Parathyroid adenoma (tissue), 2 donors: Measurements from ENCODE around the gene NELFB.

Experiments
- H2AFZ ChIP-seq: fragments of 300-600 bp; sonication (generic); one replicate; pipeline ENCODE4 v1.7.0; 2017; ENCODE audit warnings: antibody characterized with exemption, mild to moderate bottlenecking
- H3K27ac ChIP-seq: fragments of 300-600 bp; sonication (generic); one replicate; pipeline ENCODE4 v1.7.0; 2017
- H3K27me3 ChIP-seq: fragments of 300-600 bp; sonication (generic); one replicate; pipeline ENCODE4 v1.7.0; 2017; ENCODE audit warnings: low read length; ENCODE audit not compliant: control insufficient read depth, insufficient read depth
- H3K36me3 ChIP-seq: fragments of 300-600 bp; sonication (generic); one replicate; pipeline ENCODE4 v1.7.0; 2017; ENCODE audit warnings: low read length; ENCODE audit not compliant: control insufficient read depth, insufficient read depth
- H3K4me1 ChIP-seq: fragments of 300-600 bp; sonication (generic); one replicate; pipeline ENCODE4 v1.7.0; 2017; ENCODE audit warnings: control low read depth
- H3K4me2 ChIP-seq: fragments of 300-600 bp; sonication (generic); one replicate; pipeline ENCODE4 v1.7.0; 2017; ENCODE audit warnings: low read length
- H3K4me3 ChIP-seq: fragments of 300-600 bp; sonication (generic); one replicate; pipeline ENCODE4 v1.7.0; 2017; ENCODE audit warnings: low read depth, low read length
- H3K79me2 ChIP-seq: fragments of 300-600 bp; sonication (generic); one replicate; pipeline ENCODE4 v1.7.0; 2017; ENCODE audit warnings: control low read depth
- H3K9ac ChIP-seq: fragments of 300-600 bp; sonication (generic); one replicate; pipeline ENCODE4 v1.7.0; 2017; ENCODE audit warnings: mild to moderate bottlenecking
- H3K9me3 ChIP-seq: fragments of 300-600 bp; sonication (generic); one replicate; pipeline ENCODE4 v1.7.0; 2017; ENCODE audit warnings: low read length; ENCODE audit not compliant: control insufficient read depth
- CTCF ChIP-seq: fragments of 300-600 bp; sonication (generic); IDR thresholded peaks from one replicate; pipeline ENCODE4 v1.7.0; 2017; ENCODE audit warnings: antibody characterized with exemption, mild to moderate bottlenecking
- donor health status: primary hyperparathyroidism.

Gene NELFB

GRCh38 chr9:137220317-137221094, 34.6 kb upstream of the NELFB start:
- Histone ChIP-seq H2AFZ (no peak overlapping the region), H3K9ac (no peak overlapping the region), H3K9me3 (no peaks in the 10 kb centered on the region), H3K79me2 (no peaks in the 10 kb centered on the region), H3K36me3 (no peaks in the 10 kb centered on the region), H3K4me1 (no peaks in the 10 kb centered on the region), H3K4me2 (no peak overlapping the region), H3K27me3 (no peaks in the 10 kb centered on the region), H3K4me3 (no peak overlapping the region), H3K27ac (no peak overlapping the region)
- no peak for TF ChIP-seq CTCF

- Histone ChIP-seq H3K27ac (no peak overlapping the region), H3K4me1 (no peaks in the 10 kb centered on the region), H3K36me3 (no peaks in the 10 kb centered on the region), H2AFZ (no peak overlapping the region), H3K9ac (no peak overlapping the region), H3K79me2 (no peaks in the 10 kb centered on the region), H3K4me3 (no peak overlapping the region), H3K9me3 (no peaks in the 10 kb centered on the region), H3K4me2 (no peak overlapping the region), H3K27me3 (no peaks in the 10 kb centered on the region)
- no peak for TF ChIP-seq CTCF
Observed at GRCh38 chr9:137221095-137221505, 34.0 kb upstream of the NELFB start.

GRCh38 chr9:137221506-137222111, 33.5 kb upstream of the NELFB start:
- Histone ChIP-seq H3K9ac (no peak overlapping the region), H3K27ac (no peak overlapping the region), H3K4me3 (peak overlapping the region; percentile 44)

GRCh38 chr9:137222190-137223077, 32.7 kb upstream of the NELFB start, which contains the start of gene RNF208:
TSS of gene RNF208 (minus strand) at chr9:137222240. CDS start at chr9:137221212, 1,028 bp downstream.
- H3K79me2 ChIP-seq = no peaks in the 10 kb centered on the region
- H3K4me3 ChIP-seq = peak within 1 kb of the TSS; percentile 97
- peak within 1 kb of the TSS; percentile 46 for H3K9ac ChIP-seq
- H3K9me3 ChIP-seq = no peaks in the 10 kb centered on the region
- H3K4me2 ChIP-seq = peak within 1 kb of the TSS; percentile 75
- H3K27me3 ChIP-seq = no peaks in the 10 kb centered on the region
- H3K4me1 ChIP-seq = peaks cover 5% of the 10 kb centered on the region
- no peaks in the 10 kb centered on the region for H3K36me3 ChIP-seq
- peak within 1 kb of the TSS; percentile 88 for H3K27ac ChIP-seq
- TF ChIP-seq CTCF = no peak
- peak within 1 kb of the TSS; percentile 73 for H2AFZ ChIP-seq

More at GRCh38 chr9:137221506-137222111, 33.5 kb upstream of the NELFB start:
- H3K27me3 ChIP-seq = no peaks in the 10 kb centered on the region
- TF ChIP-seq CTCF = no peak
- H3K4me2 ChIP-seq = peak overlapping the region; percentile 72
- no peaks in the 10 kb centered on the region for H3K36me3 ChIP-seq
- H3K79me2 ChIP-seq = no peaks in the 10 kb centered on the region
- H3K4me1 ChIP-seq = peaks cover 2% of the 10 kb centered on the region
- H2AFZ ChIP-seq = no peak overlapping the region
- no peaks in the 10 kb centered on the region for H3K9me3 ChIP-seq
